ENCODE results near the gene ZNF689.

ZNF689 gene

DNA sequence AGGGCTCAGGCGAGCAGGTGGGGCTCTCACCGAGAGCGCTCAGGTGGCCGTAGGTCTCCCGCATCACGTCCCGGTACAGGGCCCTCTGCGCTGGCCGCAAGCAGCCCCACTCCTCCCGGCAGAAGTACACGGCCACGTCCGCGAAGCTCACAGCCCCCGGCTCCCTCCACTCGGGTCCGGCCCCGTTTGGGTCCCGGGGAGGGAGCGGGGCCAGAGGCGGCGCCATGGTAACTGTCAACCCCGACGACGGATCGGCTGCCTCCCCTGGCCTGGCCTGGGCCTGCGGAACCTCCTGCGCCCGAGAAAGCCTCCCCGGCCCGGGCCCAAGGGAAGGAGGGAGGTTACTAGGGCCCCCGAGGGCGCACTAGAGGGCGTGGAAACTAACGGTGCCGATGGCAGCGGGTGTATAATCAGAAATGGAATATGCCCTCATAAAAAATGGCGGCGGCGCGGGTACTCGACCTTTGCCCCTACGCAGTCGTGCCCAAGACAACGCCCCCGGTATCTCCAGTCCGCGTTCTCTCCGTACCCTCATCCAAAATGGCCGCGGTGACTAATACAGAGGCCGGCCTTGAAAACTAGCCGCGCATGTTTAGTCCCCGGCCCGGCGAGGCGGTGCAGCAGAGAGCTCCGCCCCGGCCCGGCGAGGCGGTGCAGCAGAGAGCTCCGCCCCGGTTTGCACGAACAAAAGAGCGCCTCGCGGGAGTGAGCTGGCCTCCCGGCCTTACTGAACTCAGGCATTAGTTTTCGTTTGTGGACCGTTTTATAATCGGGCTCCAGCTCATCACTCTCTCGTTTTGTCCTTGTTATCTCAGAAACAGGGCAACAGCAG lies 52.0 kb downstream of the ZNF689 start, which contains the start of gene ZNF764:
Gene ZNF764, minus strand, starts transcription at position 418 of the 832 bp plus-strand sequence. Its CDS starts 192 bp downstream, at position 226.
- Histone ChIP-seq H3K36me3 (peaks cover 19 to 33% (median 25%) of the 10 kb centered on the region in 3 donors), H3K9me3 (no peaks in the 10 kb centered on the region), H3K4me1 (peaks cover 0 to 29% (median 20%) of the 10 kb centered on the region in 4 donors), H3K27me3 (no peaks in the 10 kb centered on the region), H3K27ac (peak within 1 kb of the TSS; percentile 93 to 96), H3K4me3 (peak within 1 kb of the TSS; percentile 85 to 93)
- DNase-seq = peak; percentile 99
- intact Hi-C loops (cut with DNase I; ENCODE audit: low total_unique reads) = no loop called here
- TF ChIP-seq, protein P1, sequence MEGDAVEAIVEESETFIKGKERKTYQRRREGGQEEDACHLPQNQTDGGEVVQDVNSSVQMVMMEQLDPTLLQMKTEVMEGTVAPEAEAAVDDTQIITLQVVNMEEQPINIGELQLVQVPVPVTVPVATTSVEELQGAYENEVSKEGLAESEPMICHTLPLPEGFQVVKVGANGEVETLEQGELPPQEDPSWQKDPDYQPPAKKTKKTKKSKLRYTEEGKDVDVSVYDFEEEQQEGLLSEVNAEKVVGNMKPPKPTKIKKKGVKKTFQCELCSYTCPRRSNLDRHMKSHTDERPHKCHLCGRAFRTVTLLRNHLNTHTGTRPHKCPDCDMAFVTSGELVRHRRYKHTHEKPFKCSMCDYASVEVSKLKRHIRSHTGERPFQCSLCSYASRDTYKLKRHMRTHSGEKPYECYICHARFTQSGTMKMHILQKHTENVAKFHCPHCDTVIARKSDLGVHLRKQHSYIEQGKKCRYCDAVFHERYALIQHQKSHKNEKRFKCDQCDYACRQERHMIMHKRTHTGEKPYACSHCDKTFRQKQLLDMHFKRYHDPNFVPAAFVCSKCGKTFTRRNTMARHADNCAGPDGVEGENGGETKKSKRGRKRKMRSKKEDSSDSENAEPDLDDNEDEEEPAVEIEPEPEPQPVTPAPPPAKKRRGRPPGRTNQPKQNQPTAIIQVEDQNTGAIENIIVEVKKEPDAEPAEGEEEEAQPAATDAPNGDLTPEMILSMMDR (IDR thresholded peaks at IDR 0.05) = no peak

DNA sequence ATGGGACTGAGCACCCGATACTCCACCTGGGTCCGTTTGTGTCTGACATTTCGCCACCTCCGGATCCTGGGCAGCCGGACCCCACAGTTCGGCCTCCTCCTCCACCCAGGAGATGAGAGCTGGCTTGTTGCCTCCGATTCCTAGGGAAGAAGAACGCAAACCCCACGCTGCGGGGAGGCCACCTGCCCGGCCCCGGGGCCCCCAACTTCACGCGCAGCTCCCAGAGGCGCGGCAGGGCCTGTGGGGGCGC lies 52.6 kb downstream of the ZNF689 start:
- Histone ChIP-seq H3K4me1 (peaks cover 0 to 29% (median 20%) of the 10 kb centered on the region in 4 donors), H3K36me3 (peaks cover 19 to 39% (median 25%) of the 10 kb centered on the region in 3 donors), H3K4me3 (peak overlapping the region; percentile 85 to 93), H3K9me3 (no peaks in the 10 kb centered on the region), H3K27ac (peak overlapping the region; percentile 93 to 96), H3K27me3 (no peaks in the 10 kb centered on the region)
- TF ChIP-seq, protein P1 (IDR thresholded peaks at IDR 0.05) = no peak
- intact Hi-C loops (cut with DNase I; ENCODE audit: low total_unique reads) = no loop called here
- no peak for DNase-seq

DNA sequence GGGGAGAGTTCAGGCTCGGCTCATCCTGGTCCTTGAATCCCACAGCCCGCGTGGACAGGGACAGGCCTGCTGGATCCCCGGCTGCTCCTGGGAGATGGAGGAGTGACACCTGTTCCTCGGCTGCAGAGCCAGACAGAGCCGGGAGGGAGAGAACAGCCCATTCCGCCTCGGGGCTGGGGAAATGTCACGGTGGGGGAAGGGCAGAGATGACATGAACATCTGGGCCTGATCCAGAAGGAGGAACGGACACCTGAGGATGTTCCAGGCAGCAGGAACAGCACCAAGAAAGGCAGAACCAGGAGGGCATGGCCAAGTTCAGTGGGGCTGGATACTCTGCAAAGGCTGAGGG lies 54.1 kb downstream of the ZNF689 start:
- peaks cover 0 to 24% (median 18%) of the 10 kb centered on the region in 4 donors for H3K4me1 ChIP-seq
- no peaks in the 10 kb centered on the region for H3K27me3 ChIP-seq
- TF ChIP-seq, protein P1 (IDR thresholded peaks at IDR 0.05) = no peak
- no peaks in the 10 kb centered on the region for H3K9me3 ChIP-seq
- H3K36me3 ChIP-seq = peaks cover 19 to 43% (median 25%) of the 10 kb centered on the region in 3 donors
- DNase-seq = no peak
- H3K27ac ChIP-seq = no peak overlapping the region
- no peak overlapping the region for H3K4me3 ChIP-seq
- intact Hi-C loops (cut with DNase I; ENCODE audit: low total_unique reads) = no loop called here

DNA sequence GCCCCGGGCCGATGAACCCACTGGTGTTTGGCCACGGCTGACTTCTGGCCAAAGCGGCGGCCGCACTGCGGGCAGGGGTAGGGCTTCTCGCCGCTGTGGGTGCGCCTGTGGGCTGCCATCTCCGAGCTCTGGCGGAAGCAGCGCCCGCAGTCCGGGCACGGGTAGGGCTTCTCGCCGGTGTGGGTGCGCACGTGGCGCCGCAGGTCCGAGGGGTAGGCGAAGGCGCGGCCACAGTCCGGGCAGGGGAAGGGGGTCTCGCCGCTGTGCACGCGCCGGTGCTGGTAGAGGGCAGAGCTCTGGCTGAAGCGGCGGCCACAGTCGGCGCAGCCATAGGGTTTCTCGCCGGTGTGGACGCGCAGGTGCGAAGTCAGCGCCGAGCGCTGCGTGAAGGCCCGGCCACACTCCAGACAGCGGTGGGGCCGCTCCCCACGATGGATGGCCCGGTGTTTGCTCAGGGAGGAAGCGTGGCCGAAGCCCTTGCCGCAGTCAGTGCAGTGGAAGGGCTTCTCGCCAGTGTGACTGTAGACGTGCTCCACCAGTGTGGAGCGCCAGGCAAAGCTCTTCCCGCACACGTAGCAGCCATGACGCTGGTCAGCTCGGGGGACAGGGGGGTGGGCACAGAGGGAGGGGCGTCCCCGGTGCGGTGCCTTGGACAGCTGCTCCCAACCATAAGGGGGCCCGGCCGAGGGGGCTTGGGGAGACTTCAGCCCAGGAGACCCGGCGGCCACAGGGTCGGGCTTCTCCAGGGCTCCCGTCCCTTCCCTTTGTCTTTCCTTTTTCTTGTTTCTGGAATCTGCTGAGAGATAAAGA lies 54.7 kb downstream of the ZNF689 start:
- intact Hi-C loops (cut with DNase I; ENCODE audit: low total_unique reads) = no loop called here
- H3K4me1 ChIP-seq = peaks cover 0 to 20% (median 16%) of the 10 kb centered on the region in 4 donors

DNA sequence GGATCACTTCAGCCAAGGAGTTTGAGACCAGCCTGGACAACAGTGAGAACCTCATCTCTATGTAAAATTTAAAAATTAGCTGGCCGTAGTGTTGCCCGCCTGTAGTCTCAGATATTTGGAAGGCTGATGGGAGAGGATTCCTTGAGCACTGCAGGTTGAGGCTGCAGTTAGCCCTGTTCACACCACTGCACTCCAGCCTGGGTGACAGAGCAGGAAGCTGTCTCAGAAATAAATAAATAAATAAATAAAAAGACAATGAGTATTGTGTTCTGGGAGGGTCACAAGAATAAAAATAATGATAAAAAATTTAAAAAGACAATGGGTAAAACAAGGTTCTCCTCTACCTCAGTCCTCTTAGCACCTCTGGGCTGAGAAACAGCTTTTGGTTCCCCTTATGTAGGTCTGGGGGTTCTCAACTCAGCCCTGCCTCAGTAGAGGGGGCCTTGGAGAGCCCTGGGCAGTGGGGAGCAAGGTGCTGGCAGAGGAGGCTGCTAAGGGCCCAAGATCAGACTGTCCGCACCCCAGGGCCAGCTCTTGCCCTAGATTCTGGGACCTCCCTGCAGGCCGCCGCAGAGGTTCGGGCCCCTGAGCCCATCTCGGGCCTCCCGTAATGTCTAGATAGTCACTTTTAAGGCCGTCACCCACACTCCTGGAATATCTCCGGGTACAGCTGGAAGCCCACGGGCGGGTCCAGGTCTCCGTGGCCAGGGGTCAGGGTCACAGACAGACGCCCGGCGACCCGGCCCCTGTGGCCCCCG lies 55.5 kb downstream of the ZNF689 start:
- TF ChIP-seq, protein P1 (IDR thresholded peaks at IDR 0.05) = no peak
- no peak for DNase-seq
- Histone ChIP-seq H3K27me3 (no peaks in the 10 kb centered on the region), H3K4me3 (no peak overlapping the region), H3K36me3 (peaks cover 19 to 43% (median 25%) of the 10 kb centered on the region in 3 donors), H3K4me1 (peaks cover 0 to 20% (median 16%) of the 10 kb centered on the region in 4 donors), H3K27ac (no peak overlapping the region), H3K9me3 (no peaks in the 10 kb centered on the region)
- intact Hi-C loops (cut with DNase I; ENCODE audit: low total_unique reads) = no loop called here

More for the DNA sequence above, 54.7 kb downstream of the ZNF689 start:
- no peak overlapping the region for H3K4me3 ChIP-seq
- no peak overlapping the region for H3K27ac ChIP-seq
- H3K36me3 ChIP-seq = peaks cover 19 to 43% (median 25%) of the 10 kb centered on the region in 3 donors
- H3K9me3 ChIP-seq = no peaks in the 10 kb centered on the region
- TF ChIP-seq, protein P1 (IDR thresholded peaks at IDR 0.05) = no peak
- H3K27me3 ChIP-seq = no peaks in the 10 kb centered on the region
- no peak for DNase-seq

Measured in tibial artery (tissue), 4 donors.